ENCODE data around the gene OR2B2.

Gene OR2B2

GRCh38 chr6:27861861-27862260 lies 50.3 kb downstream of the OR2B2 start (continued):
- no peak for TF ChIP-seq ZSCAN18 (tag by site-specific recombination; IDR thresholded peaks at IDR 0.05)

- no peaks in the 10 kb centered on the region for H3K4me1 ChIP-seq (ENCODE audit: control insufficient read depth, insufficient read depth, low read length)
- CTCF ChIA-PET: interaction anchor here (0.6 to 0.7 kb wide), 5 partner anchors 10 to 651 kb away, joined by 3 to 4 read pairs (median 3); a partner anchor contains a TSS
- H3K9me3 ChIP-seq (ENCODE audit: control insufficient read depth, insufficient read depth, low read depth, low read length): no peaks in the 10 kb centered on the region
- POLR2A ChIA-PET: interaction anchor here (0.6 to 4.3 kb wide), 4 partner anchors 10 to 32 kb away, joined by 3 to 22 read pairs (median 5); a partner anchor contains a TSS
- no peak overlapping the region for H3K4me3 ChIP-seq (ENCODE audit: low read depth, low read length)
- H3K36me3 ChIP-seq (ENCODE audit: control insufficient read depth in 2 of 2, insufficient read depth in 1 of 2, low read length in 2 of 2): no peaks in the 10 kb centered on the region
- no peak overlapping the region for H3K27ac ChIP-seq (ENCODE audit: extremely low read depth, low read depth, low read length)
- TF ChIP-seq ZNF211 (tag by site-specific recombination; IDR thresholded peaks at IDR 0.05; ENCODE audit: low read depth) (no peak), ZNF776 (tag by site-specific recombination; IDR thresholded peaks at IDR 0.05; ENCODE audit: borderline replicate concordance) (no peak), KLF10 (tag by site-specific recombination; IDR thresholded peaks at IDR 0.05) (no peak), SCRT1 (tag by site-specific recombination; IDR thresholded peaks at IDR 0.05; ENCODE audit: borderline replicate concordance) (no peak), ZNF426 (tag by site-specific recombination; IDR thresholded peaks at IDR 0.05) (no peak), TRIM28 (IDR thresholded peaks at IDR 0.05; ENCODE audit: borderline replicate concordance, low read length) (no peak), ZNF169 (tag by site-specific recombination; IDR thresholded peaks at IDR 0.05) (no peak), GLIS1 (tag by site-specific recombination; IDR thresholded peaks at IDR 0.05) (no peak), ZSCAN30 (tag by site-specific recombination; IDR thresholded peaks at IDR 0.05) (no peak), ZNF23 (tag by site-specific recombination; IDR thresholded peaks at IDR 0.05; ENCODE audit: borderline replicate concordance) (no peak), ZNF510 (tag by site-specific recombination; IDR thresholded peaks at IDR 0.05; ENCODE audit: insufficient replicate concordance) (no peak), ZNF423 (tag by site-specific recombination; IDR thresholded peaks at IDR 0.05) (no peak), ZNF555 (tag by site-specific recombination; conservative IDR thresholded peaks at IDR 0.05) (no peak)
Measured at GRCh38 chr6:27861276-27861840, 50.8 kb downstream of the OR2B2 start.

All from HEK293 (cell line).